Loucy (cell line): Measurements from ENCODE around the gene NDST3.

ENCODE experiments used
- H2AFZ ChIP-seq: fragments of 200-600 bp; sonication (generic); 2 replicates; pipeline ENCODE4 v1.6.0; 2016; ENCODE audit warnings: antibody characterized with exemption, mild to moderate bottlenecking, low read length, moderate library complexity
- H3F3A ChIP-seq: fragments of 200-600 bp; 2 replicates; pipeline ENCODE4 v1.6.0; 2016; ENCODE audit warnings: antibody characterized with exemption, low read depth, mild to moderate bottlenecking
- H3K27me3 ChIP-seq: fragments of 200-600 bp; sonication (generic); 2 replicates; pipeline ENCODE4 v1.6.1; 2014; ENCODE audit warnings: low read length, mild to moderate bottlenecking; ENCODE audit not compliant: insufficient read depth, poor library complexity, severe bottlenecking
- H3K36me3 ChIP-seq: fragments of 200-600 bp; sonication (generic); 2 replicates; pipeline ENCODE4 v1.6.1; 2016; ENCODE audit warnings: low read length; ENCODE audit not compliant: insufficient read depth
- H3K4me1 ChIP-seq: fragments of 200-600 bp; sonication (generic); 2 replicates; pipeline ENCODE4 v1.5.1; 2014; ENCODE audit warnings: low read length, mild to moderate bottlenecking; ENCODE audit not compliant: insufficient read depth, poor library complexity, severe bottlenecking
- H3K4me2 ChIP-seq: fragments of 200-600 bp; sonication (generic); 2 replicates; pipeline ENCODE4 v1.6.0; 2014; ENCODE audit warnings: antibody characterized with exemption, low read length, low read depth, mild to moderate bottlenecking; ENCODE audit not compliant: poor library complexity, severe bottlenecking
- H3K4me3 ChIP-seq: fragments of 200-600 bp; sonication (generic); 2 replicates; pipeline ENCODE4 v1.5.1; 2014; ENCODE audit warnings: low read length, mild to moderate bottlenecking, mixed read lengths; ENCODE audit not compliant: poor library complexity, severe bottlenecking
- H3K79me2 ChIP-seq: fragments of 200-600 bp; sonication (generic); 2 replicates; pipeline ENCODE4 v1.6.1; 2014; ENCODE audit warnings: low read length; ENCODE audit not compliant: insufficient read depth
- H3K9ac ChIP-seq: fragments of 200-600 bp; sonication (generic); 2 replicates; pipeline ENCODE4 v1.6.0; 2014; ENCODE audit warnings: mild to moderate bottlenecking, low read depth, low read length, moderate library complexity; ENCODE audit not compliant: poor library complexity, severe bottlenecking
- H3K9me2 ChIP-seq: fragments of 200-600 bp; sonication (generic); replicated peaks from 2 replicates; pipeline ENCODE4 v1.6.1; 2016; ENCODE audit warnings: low read depth, low read length, mixed read lengths
- H3K9me3 ChIP-seq: fragments of 200-600 bp; sonication (generic); 2 replicates; pipeline ENCODE4 v1.6.1; 2014; ENCODE audit warnings: mild to moderate bottlenecking, antibody characterized with exemption, low read length, low read depth; ENCODE audit not compliant: insufficient read depth
- H4K20me1 ChIP-seq: fragments of 200-600 bp; sonication (generic); 2 replicates; pipeline ENCODE4 v1.6.0; 2014; ENCODE audit warnings: antibody characterized with exemption, low read length, mild to moderate bottlenecking; ENCODE audit not compliant: insufficient read depth, poor library complexity, severe bottlenecking
- EZH2phosphoT487 ChIP-seq: fragments of 200-600 bp; IDR thresholded peaks from 2 replicates; pipeline ENCODE4 v1.6.1; 2018; ENCODE audit warnings: antibody characterized with exemption, mild to moderate bottlenecking, moderate library complexity, borderline replicate concordance
- TF ChIP-seq, protein P1 (sequence below): fragments of 200-600 bp; sonication (generic); conservative IDR thresholded peaks from 2 replicates; pipeline ENCODE4 v1.5.1; 2014; ENCODE audit warnings: mild to moderate bottlenecking, antibody characterized with exemption, low read length

The NDST3 gene

DNA sequence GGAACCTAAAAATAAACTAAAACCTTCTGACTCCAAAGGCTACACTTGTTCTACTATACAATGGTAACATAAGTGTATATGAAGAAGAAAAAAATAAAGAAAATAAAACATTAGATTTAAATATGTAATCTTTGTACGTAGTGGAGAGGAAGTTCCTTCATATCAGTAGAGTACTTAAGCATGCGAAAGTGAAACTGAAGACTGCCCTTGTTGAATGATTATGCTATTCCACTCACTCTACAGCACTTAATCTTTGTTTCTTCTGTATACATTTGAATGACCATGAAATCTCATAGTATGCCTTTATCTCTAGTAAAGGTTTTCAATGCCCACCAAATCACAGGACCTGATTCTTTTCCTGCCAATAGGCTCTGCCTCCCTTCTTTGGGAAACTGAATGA is 78.9 kb downstream of the NDST3 start:
- H3K9ac ChIP-seq = no peak overlapping the region
- H3K4me2 ChIP-seq = peak overlapping the region; percentile 10
- TF ChIP-seq, protein P1, sequence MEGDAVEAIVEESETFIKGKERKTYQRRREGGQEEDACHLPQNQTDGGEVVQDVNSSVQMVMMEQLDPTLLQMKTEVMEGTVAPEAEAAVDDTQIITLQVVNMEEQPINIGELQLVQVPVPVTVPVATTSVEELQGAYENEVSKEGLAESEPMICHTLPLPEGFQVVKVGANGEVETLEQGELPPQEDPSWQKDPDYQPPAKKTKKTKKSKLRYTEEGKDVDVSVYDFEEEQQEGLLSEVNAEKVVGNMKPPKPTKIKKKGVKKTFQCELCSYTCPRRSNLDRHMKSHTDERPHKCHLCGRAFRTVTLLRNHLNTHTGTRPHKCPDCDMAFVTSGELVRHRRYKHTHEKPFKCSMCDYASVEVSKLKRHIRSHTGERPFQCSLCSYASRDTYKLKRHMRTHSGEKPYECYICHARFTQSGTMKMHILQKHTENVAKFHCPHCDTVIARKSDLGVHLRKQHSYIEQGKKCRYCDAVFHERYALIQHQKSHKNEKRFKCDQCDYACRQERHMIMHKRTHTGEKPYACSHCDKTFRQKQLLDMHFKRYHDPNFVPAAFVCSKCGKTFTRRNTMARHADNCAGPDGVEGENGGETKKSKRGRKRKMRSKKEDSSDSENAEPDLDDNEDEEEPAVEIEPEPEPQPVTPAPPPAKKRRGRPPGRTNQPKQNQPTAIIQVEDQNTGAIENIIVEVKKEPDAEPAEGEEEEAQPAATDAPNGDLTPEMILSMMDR = no peak

DNA sequence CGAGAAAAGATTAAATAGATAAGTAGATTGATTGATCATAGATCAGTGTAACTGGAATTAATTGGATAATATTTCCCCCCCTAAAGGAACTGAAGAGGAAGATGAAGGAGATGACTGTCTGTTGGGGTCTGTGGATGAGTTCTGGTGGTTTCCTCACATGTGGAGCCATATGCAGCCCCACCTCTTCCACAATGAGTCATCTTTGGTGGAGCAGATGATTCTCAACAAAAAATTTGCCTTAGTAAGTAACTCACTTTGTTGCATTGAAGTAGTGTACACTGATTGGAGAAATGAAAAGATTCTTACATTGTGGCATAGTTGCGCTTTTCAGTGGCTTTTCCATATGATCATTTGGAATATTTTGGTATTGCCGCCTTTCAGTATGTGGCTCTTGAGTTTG is 80.4 kb downstream of the NDST3 start:
- 0 out of 2 replicates have a peak, but pooled peaks cover 4% of the 10 kb centered on the region for H3F3A ChIP-seq
- H3K4me2 ChIP-seq = no peak overlapping the region
- TF ChIP-seq, protein P1 = no peak
- no peak for TF ChIP-seq EZH2phosphoT487
- no peak overlapping the region for H3K4me3 ChIP-seq
- no peaks in the 10 kb centered on the region for H3K9me3 ChIP-seq
- H3K36me3 ChIP-seq = peaks cover 8% of the 10 kb centered on the region; the same call in 1 of the 2 replicates
- no peaks in the 10 kb centered on the region for H3K79me2 ChIP-seq
- H3K9ac ChIP-seq = no peak overlapping the region
- no peak overlapping the region for H2AFZ ChIP-seq
- no peaks in the 10 kb centered on the region for H3K4me1 ChIP-seq
- H3K27me3 ChIP-seq = no peaks in the 10 kb centered on the region
- no peaks in the 10 kb centered on the region for H3K9me2 ChIP-seq
- no peaks in the 10 kb centered on the region for H4K20me1 ChIP-seq

More for the DNA sequence above, 78.9 kb downstream of the NDST3 start:
- Histone ChIP-seq H3K9me3 (no peaks in the 10 kb centered on the region), H3K4me3 (peak overlapping the region; percentile 4), H3K27me3 (no peaks in the 10 kb centered on the region), H3K36me3 (peaks cover 8% of the 10 kb centered on the region; the same call in 1 of the 2 replicates), H3F3A (0 out of 2 replicates have a peak, but pooled peaks cover 4% of the 10 kb centered on the region), H3K9me2 (no peaks in the 10 kb centered on the region), H3K79me2 (no peaks in the 10 kb centered on the region), H3K4me1 (no peaks in the 10 kb centered on the region), H2AFZ (peak overlapping the region; percentile 48; the same call in 1 of the 2 replicates), H4K20me1 (no peaks in the 10 kb centered on the region)

DNA sequence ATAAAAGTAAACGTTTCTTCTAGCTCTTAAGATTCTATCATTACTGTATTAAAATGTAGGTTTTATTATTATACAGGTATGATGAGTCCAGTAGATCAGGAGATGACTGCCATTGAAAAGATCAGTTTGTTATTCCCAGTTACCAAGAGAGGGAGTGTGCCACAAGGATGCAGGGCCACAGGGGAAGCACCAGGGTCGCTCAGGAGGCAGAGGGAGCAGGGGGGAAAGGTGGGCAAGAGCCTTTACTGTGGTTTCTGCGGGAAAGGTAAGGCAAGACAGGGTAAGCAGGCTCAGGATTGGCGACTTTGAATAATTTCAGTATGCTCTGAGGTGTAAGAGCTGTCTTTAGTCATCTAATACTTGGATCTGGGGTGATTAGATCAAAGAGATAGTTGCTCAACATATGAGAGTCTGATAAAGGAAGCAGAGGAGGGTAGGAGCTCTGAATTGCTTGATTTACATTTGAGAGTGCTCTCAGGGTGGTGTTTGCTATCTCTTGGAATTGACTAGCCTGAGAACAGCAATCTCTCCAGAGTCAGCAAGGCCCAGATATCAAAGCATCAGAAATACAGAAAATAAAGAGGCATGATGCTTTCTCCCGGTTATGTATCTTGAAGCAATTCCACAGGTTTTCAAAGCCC is 86.0 kb downstream of the NDST3 start:
- Histone ChIP-seq H3K9me2 (no peaks in the 10 kb centered on the region), H3K79me2 (no peaks in the 10 kb centered on the region), H3K4me3 (no peak overlapping the region), H3K9me3 (no peaks in the 10 kb centered on the region), H3K9ac (no peak overlapping the region), H3K36me3 (no peaks in the 10 kb centered on the region), H3K27me3 (no peaks in the 10 kb centered on the region), H2AFZ (no peak overlapping the region), H3K4me1 (no peaks in the 10 kb centered on the region), H4K20me1 (no peaks in the 10 kb centered on the region), H3F3A (no peaks in the 10 kb centered on the region), H3K4me2 (no peak overlapping the region)
- TF ChIP-seq, protein P1 = no peak
- TF ChIP-seq EZH2phosphoT487 = no peak
